Progenitor cell of endocrine pancreas (in vitro differentiated cells): ENCODE measurements around the gene TMEM222. TPM values are rescaled to one million over a fixed set of nuclear protein-coding genes. Genes with fewer than 3 reads are reported as not detected.

Experiments
- DNase-seq: peaks from one replicate; pipeline ENCODE4 v3.0.0; 2021; ENCODE audit warnings: low spot score; ENCODE audit not compliant: unreplicated experiment
- H3K27ac Mint-ChIP-seq: 2 replicates; pipeline ENCODE4 v1.8.0; 2021; ENCODE audit warnings: mild to moderate bottlenecking, moderate library complexity, mixed read lengths
- H3K27me3 Mint-ChIP-seq: 2 replicates; pipeline ENCODE4 v1.8.0; 2021; ENCODE audit warnings: mixed read lengths
- H3K36me3 Mint-ChIP-seq: 2 replicates; pipeline ENCODE4 v1.8.0; 2022; ENCODE audit warnings: mixed read lengths; ENCODE audit not compliant: insufficient read depth
- H3K4me1 Mint-ChIP-seq: 2 replicates; pipeline ENCODE4 v1.8.0; 2021; ENCODE audit warnings: low read depth, mixed read lengths
- H3K4me3 Mint-ChIP-seq: 2 replicates; pipeline ENCODE4 v1.8.0; 2021; ENCODE audit warnings: low read depth, mild to moderate bottlenecking, moderate library complexity, mixed read lengths
- H3K9me3 Mint-ChIP-seq: 2 replicates; pipeline ENCODE4 v1.8.0; 2021; ENCODE audit warnings: low read depth, mixed read lengths
- total RNA-seq: library from RNA; stranded (reverse); gene quantifications from 2 replicates; pipeline ENCODE4 v1.2.1, GENCODE V29; 2021
- TF ChIP-seq, protein P1 (sequence below): fragments of 200-600 bp; sonication (generic); IDR thresholded peaks from one replicate; pipeline ENCODE4 v1.5.0; 2021; ENCODE audit warnings: antibody characterized with exemption, mild to moderate bottlenecking; ENCODE audit not compliant: unreplicated experiment

The TMEM222 gene
- total RNA-seq, 1 donor from 2014 or later: 37.1 TPM

DNA sequence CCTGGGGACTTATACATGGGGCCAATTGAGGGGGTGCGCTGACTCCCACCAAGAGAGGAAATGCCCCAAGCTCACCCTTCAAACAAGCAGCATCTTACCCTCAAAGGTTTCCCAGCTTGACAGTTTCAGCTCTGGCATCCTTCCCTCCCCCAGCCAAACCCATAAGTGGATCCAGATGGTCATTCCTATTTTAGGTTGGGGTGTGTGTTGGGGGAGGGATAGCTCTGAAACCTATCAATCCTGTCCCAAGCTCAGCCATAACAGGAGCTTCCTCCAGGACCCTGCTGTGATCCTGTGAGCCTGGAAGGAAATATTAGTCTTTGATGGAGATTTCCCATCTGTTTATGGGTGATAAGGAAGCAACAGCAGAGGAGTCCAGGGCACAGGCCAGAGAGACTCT lies 3.4 kb upstream of the TMEM222 start:
- no peak overlapping the region for H3K4me3 Mint-ChIP-seq
- H3K36me3 Mint-ChIP-seq: no peaks in the 10 kb centered on the region
- peaks cover 8% of the 10 kb centered on the region for H3K4me1 Mint-ChIP-seq
- H3K27ac Mint-ChIP-seq: no peak overlapping the region
- H3K9me3 Mint-ChIP-seq: no peaks in the 10 kb centered on the region
- DNase-seq: no peak
- TF ChIP-seq, protein P1, sequence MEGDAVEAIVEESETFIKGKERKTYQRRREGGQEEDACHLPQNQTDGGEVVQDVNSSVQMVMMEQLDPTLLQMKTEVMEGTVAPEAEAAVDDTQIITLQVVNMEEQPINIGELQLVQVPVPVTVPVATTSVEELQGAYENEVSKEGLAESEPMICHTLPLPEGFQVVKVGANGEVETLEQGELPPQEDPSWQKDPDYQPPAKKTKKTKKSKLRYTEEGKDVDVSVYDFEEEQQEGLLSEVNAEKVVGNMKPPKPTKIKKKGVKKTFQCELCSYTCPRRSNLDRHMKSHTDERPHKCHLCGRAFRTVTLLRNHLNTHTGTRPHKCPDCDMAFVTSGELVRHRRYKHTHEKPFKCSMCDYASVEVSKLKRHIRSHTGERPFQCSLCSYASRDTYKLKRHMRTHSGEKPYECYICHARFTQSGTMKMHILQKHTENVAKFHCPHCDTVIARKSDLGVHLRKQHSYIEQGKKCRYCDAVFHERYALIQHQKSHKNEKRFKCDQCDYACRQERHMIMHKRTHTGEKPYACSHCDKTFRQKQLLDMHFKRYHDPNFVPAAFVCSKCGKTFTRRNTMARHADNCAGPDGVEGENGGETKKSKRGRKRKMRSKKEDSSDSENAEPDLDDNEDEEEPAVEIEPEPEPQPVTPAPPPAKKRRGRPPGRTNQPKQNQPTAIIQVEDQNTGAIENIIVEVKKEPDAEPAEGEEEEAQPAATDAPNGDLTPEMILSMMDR: no peak
- H3K27me3 Mint-ChIP-seq: peaks cover 16% of the 10 kb centered on the region

DNA sequence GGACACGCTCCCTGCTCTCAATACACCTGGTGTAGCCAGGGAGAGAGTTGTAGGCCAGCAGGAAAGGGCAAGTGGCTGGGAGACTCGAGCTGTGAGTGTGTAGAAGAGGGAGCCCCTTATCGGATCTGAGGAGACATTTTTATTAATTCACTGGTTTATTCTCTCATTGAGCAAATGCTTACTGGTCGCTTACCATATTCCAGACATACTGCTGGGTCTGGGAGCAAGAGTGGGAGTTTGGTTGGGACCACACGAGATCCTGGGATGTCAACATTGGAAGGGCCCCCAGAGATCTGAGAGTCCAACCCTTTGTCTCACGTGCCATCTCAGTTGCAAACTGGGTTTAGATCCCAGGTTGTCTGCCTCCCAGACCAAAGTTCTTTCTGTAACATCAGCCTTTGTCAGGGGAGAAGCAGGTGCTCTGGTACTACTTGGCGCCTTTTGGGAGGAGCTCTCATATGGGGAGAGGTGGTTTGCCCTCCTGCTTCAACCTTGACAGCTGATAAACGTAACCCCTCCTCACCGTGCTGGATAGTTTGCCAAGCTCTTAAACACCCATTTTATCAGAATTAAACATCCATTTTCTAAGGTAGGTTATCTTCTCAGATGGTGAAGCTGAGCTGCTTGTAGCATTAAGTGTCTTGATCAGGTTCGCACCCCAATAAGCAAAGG lies 742 bp downstream of the TMEM222 start:
- TF ChIP-seq, protein P1: no peak
- peak overlapping the region; percentile 97 for H3K4me3 Mint-ChIP-seq
- H3K9me3 Mint-ChIP-seq: no peaks in the 10 kb centered on the region
- H3K36me3 Mint-ChIP-seq: peaks cover 5% of the 10 kb centered on the region
- no peak for DNase-seq
- peaks cover 12% of the 10 kb centered on the region for H3K27me3 Mint-ChIP-seq
- H3K4me1 Mint-ChIP-seq: peaks cover 10% of the 10 kb centered on the region
- peak overlapping the region; percentile 95 for H3K27ac Mint-ChIP-seq

DNA sequence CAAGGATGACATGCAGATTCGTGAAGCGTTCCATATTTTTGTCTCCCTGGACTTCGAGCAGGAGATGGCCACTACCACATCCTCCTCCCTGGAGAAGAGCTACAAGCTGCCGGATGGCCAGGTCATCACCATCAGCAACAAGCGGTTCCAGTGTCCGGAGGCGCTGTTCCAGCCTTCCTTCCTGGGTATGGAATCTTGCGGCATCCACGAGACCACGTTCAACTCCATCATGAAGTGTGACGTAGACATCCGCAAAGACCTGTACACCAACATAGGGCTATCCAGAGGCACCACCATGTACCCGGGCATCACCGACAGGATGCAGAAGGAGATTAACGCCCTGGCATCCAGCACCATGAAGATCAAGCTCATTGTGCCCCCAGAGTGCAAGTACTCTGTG lies 3.3 kb downstream of the TMEM222 start:
- Mint-ChIP-seq H3K4me1 (peaks cover 10% of the 10 kb centered on the region), H3K9me3 (no peaks in the 10 kb centered on the region), H3K36me3 (peaks cover 7% of the 10 kb centered on the region), H3K27me3 (no peaks in the 10 kb centered on the region), H3K27ac (no peak overlapping the region), H3K4me3 (no peak overlapping the region)
- DNase-seq: no peak
- TF ChIP-seq, protein P1: no peak

DNA sequence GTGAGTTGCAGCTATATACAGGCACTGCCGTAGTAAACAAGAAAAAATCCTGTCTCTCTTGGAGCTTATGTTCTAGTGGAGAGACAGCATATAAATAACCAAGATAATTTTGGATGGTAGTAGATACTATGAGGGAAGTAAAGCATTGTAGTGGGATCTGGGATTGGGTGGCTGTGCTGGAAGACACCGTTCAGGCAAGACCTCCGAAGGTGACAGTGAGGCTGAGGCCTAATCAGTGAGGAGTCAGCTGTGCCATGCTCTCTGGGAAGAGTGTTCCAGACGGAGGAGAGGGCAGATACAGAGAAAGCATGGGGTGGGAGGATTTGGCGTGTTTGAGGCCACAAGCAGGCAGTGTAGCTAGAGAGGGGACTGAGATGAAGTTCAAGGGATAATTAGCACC lies 6.0 kb downstream of the TMEM222 start:
- TF ChIP-seq, protein P1: no peak
- Mint-ChIP-seq H3K4me3 (no peak overlapping the region), H3K27ac (peak overlapping the region; percentile 92), H3K9me3 (no peaks in the 10 kb centered on the region), H3K27me3 (no peaks in the 10 kb centered on the region), H3K36me3 (peaks cover 7% of the 10 kb centered on the region), H3K4me1 (peaks cover 7% of the 10 kb centered on the region)
- no peak for DNase-seq

DNA sequence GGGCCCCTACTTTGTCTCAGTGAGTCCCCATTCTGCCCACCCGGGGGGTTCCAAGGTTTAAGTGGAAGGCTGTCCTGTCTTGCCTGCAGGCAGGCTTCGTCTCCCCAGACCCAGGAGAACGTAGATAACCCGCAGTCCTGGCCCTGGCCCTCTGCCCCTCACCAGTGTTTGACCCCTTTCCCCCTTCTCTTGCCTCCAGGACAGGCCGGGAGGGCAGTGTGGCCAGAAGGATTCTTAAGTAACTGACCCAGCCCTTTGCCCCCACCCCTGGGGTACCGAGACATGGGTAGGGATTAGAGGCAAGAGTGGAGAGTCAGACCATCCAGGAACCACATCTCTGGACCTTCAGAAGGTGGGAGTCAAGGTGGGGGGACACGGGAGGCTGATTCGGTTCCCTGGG lies 8.8 kb downstream of the TMEM222 start:
- H3K27ac Mint-ChIP-seq: no peak overlapping the region
- H3K36me3 Mint-ChIP-seq: peaks cover 4% of the 10 kb centered on the region
- no peak for DNase-seq
- no peaks in the 10 kb centered on the region for H3K4me1 Mint-ChIP-seq
- TF ChIP-seq, protein P1: no peak
- H3K9me3 Mint-ChIP-seq: no peaks in the 10 kb centered on the region
- no peak overlapping the region for H3K4me3 Mint-ChIP-seq
- no peaks in the 10 kb centered on the region for H3K27me3 Mint-ChIP-seq
